Sigmoid colon (tissue), 4 donors: ENCODE results near the gene AS3MT.
"Not testable (repeated sequence)": the region's sequence is repeated elsewhere in the genome, so short reads cannot be mapped to it uniquely, and the experiment has no call there.

Experiments used
- CTCF ChIP-seq, 4 experiments: fragments of 450-650 bp in 3 of 4; fragments of 200-600 bp in 1 of 4; IDR thresholded peaks; one replicate each; pipeline ENCODE4 v1.5.1; 2016 to 2019; ENCODE audit warnings: antibody characterized with exemption in 4 of 4, mild to moderate bottlenecking in 3 of 4, moderate library complexity in 2 of 4
- EP300 ChIP-seq, 4 donors: sonication (generic); formaldehyde crosslinking; IDR thresholded peaks; one replicate each; pipeline ENCODE4 v1.6.1; 2017; ENCODE audit warnings: antibody characterized with exemption in 4 of 4

GRCh38 chr10:102843139-102843538 is 26.1 kb upstream of the AS3MT start:
- TF ChIP-seq CTCF, EP300 (IDR thresholded peaks at IDR 0.05): not testable (repeated sequence)
